ENCODE measurements around the gene METTL26. TPM values are rescaled to one million over a fixed set of nuclear protein-coding genes. Genes with fewer than 3 reads are reported as not detected.
A peak's percentile ranks its signal among the peaks of the same experiment; 100 is the strongest.

METTL26 gene
- total and polyA plus RNA-seq, 9 of the 15 experiments (the other 6 are each of a cell fraction or from before 2014, with no cell fraction given) = 7.3 to 262 (median 80.9) TPM

- TF ChIP-seq CUX1 (CRISPR knock-in tag; IDR thresholded peaks at IDR 0.05) = no peak
- TF ChIP-seq ZEB2 (IDR thresholded peaks at IDR 0.05) = no peak
- TF ChIP-seq SNRNP70 (optimal IDR thresholded peaks at IDR 0.05; ENCODE audit: low read depth, low read length) = no peak
- no peak for TF ChIP-seq ZNF12 (CRISPR knock-in tag; IDR thresholded peaks at IDR 0.05)
- no peak for TF ChIP-seq CCAR2 (IDR thresholded peaks at IDR 0.05; ENCODE audit: low read depth, low read length)
- TF ChIP-seq ZNF124 (CRISPR knock-in tag; IDR thresholded peaks at IDR 0.05) = 0 out of 2 replicates have a peak, but pooled peaks have one; percentile 48
- no peak for TF ChIP-seq MLLT1 (IDR thresholded peaks at IDR 0.05)
- no peak for TF ChIP-seq IFI16 (CRISPR knock-in tag; IDR thresholded peaks at IDR 0.05)
- no peak for TF ChIP-seq ZBTB5 (IDR thresholded peaks at IDR 0.05)
- TF ChIP-seq POLR2AphosphoS5 (IDR thresholded peaks at IDR 0.05; ENCODE audit: control insufficient read depth, insufficient read depth, low read depth, low read length) = no peak
- no peak for TF ChIP-seq SIRT6 (IDR thresholded peaks at IDR 0.05; ENCODE audit: low read depth, low read length)
- TF ChIP-seq PRPF4 (IDR thresholded peaks at IDR 0.05; ENCODE audit: insufficient read depth, low read depth, low read length, poor library complexity, severe bottlenecking) = no peak
- TF ChIP-seq GATA2 (CRISPR knock-in tag; IDR thresholded peaks at IDR 0.05) = no peak
- no peak for TF ChIP-seq WHSC1 (IDR thresholded peaks at IDR 0.05; ENCODE audit: low read length)
- no peak for TF ChIP-seq ZNF408 (CRISPR knock-in tag; IDR thresholded peaks at IDR 0.05; ENCODE audit: low read depth)
- 0 out of 2 replicates have a peak, but pooled peaks have one; percentile 6 for TF ChIP-seq STAG1 (CRISPR knock-in tag; IDR thresholded peaks at IDR 0.05; ENCODE audit: borderline replicate concordance)
Measured at GRCh38 chr16:586047-586644, 50.0 kb downstream of the METTL26 start (continued).
